HepG2 (cell line): ENCODE measurements around the gene FYB1.

Source experiments
- PCBP2 ChIP-seq: fragments of 200-400 bp; formaldehyde crosslinking; optimal IDR thresholded peaks from 2 replicates; pipeline ENCODE3; 2018; ENCODE audit warnings: low read length, low read depth; ENCODE audit not compliant: poor library complexity, severe bottlenecking
- ZNF710 ChIP-seq: sonication (generic); formaldehyde crosslinking; IDR thresholded peaks from 2 replicates; pipeline ENCODE4 v1.5.0; 2020; ENCODE audit warnings: mild to moderate bottlenecking, missing genetic modification reagents, borderline replicate concordance

- no peak for TF ChIP-seq ZNF710 (CRISPR knock-in tag)
- TF ChIP-seq PCBP2, result no peak
Observed at GRCh38 chr5:39208471-39208870, 10.9 kb downstream of the FYB1 start.
